Choroid plexus epithelial cell (primary cell): Measurements from ENCODE around the gene PSMA4.
A peak's percentile ranks its signal among the peaks of the same experiment; 100 is the strongest.

Experiments
- DNase-seq: peaks from one replicate; pipeline ENCODE4 v3.0.0-alpha.2; 2010; ENCODE audit warnings: low read depth
- H3K4me3 ChIP-seq: 2 replicates; pipeline ENCODE4 v1.5.1; 2011; ENCODE audit warnings: low read depth, mild to moderate bottlenecking, control low read depth, low read length, moderate library complexity
- TF ChIP-seq, protein P1 (sequence below): conservative IDR thresholded peaks from 2 replicates; pipeline ENCODE4 v1.5.1; 2011; ENCODE audit warnings: low read depth, mild to moderate bottlenecking, control low read depth, inconsistent platforms, low read length, moderate library complexity

Gene PSMA4

DNA sequence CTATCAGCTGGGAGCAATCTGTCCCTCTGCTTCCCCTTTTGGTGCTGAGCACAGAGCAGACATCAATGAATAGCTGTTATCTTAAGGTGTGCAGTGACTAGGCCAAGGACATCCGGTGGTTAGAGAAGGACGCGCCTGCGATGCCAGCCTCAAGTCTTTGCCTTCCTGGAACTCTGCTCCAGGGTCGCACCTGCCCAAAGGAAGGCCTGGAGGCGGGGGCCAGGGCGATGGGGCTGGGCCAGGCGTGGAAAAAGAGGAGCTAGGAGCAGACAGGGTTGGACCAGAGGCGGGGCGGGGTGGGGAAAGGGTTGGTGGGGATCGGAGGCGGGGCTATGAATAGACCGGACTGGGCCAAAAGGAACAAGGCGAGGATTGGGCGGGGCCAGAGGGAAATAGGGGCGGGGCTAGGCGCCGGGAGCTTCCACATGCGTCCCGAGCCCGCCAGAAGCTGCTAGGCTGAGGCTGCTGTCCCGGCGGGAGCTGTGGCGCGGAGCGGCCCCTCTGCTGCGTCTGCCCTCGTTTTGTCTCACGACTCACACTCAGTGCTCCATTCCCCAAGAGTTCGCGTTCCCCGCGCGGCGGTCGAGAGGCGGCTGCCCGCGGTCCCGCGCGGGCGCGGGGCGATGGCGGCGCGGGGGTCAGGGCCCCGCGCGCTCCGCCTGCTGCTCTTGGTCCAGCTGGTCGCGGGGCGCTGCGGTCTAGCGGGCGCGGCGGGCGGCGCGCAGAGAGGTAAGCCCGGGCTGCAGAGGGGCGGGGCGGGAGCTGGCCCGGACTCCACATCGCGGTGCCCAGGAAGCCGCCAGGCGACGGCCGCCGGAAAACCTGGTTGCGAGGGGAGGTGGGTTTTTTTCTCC is 25.1 kb downstream of the PSMA4 start, which contains the start of gene CHRNA5:
TSS of gene CHRNA5 (plus strand) at position 424 of the 854 bp plus-strand sequence. CDS start at position 624, 200 bp downstream.
- TF ChIP-seq, protein P1, sequence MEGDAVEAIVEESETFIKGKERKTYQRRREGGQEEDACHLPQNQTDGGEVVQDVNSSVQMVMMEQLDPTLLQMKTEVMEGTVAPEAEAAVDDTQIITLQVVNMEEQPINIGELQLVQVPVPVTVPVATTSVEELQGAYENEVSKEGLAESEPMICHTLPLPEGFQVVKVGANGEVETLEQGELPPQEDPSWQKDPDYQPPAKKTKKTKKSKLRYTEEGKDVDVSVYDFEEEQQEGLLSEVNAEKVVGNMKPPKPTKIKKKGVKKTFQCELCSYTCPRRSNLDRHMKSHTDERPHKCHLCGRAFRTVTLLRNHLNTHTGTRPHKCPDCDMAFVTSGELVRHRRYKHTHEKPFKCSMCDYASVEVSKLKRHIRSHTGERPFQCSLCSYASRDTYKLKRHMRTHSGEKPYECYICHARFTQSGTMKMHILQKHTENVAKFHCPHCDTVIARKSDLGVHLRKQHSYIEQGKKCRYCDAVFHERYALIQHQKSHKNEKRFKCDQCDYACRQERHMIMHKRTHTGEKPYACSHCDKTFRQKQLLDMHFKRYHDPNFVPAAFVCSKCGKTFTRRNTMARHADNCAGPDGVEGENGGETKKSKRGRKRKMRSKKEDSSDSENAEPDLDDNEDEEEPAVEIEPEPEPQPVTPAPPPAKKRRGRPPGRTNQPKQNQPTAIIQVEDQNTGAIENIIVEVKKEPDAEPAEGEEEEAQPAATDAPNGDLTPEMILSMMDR: no peak
- peak within 1 kb of the TSS; percentile 70 for H3K4me3 ChIP-seq
- peak; percentile 84 for DNase-seq

DNA sequence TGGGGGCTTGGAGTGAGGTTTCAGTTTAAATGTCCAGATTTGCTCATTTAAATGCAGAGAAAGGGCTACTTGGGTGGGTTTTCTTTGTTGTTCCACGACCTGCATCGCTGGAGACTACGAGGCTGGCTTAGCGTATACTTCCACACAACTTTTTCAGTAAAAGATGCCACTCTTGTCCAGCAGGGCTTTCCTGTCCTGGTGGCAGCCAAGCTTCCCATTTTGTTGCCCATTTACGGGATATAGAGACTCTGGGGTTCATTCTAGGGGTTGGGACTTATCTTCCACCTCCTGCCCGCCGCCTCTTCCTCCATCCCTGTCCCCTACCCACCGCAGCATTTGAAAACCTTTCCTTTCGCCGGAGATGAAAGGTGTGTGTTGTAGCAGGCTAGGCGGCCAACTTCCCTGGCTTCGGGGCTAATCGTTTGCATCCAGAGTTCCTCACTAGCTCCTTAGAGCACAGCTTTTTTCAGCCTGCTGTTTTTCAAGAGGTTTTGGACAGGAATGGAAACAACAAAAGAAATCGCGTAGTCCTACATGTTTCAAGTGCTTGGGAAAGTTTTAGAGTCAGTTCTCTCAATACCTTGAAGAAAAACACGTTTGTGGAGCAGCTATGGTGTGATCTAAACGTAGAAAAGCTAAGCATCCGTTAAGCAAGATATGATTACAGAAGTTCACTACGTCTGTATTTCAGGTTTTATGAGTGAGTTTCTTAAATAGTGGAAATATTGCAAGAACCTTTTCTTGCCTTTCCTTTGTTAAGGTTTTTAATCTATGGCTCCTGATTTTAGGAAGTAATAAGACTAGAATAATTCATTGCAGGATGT is 25.9 kb downstream of the PSMA4 start:
- H3K4me3 ChIP-seq: peak overlapping the region; percentile 70
- DNase-seq: peak; percentile 20
- TF ChIP-seq, protein P1: peak; percentile 26

DNA sequence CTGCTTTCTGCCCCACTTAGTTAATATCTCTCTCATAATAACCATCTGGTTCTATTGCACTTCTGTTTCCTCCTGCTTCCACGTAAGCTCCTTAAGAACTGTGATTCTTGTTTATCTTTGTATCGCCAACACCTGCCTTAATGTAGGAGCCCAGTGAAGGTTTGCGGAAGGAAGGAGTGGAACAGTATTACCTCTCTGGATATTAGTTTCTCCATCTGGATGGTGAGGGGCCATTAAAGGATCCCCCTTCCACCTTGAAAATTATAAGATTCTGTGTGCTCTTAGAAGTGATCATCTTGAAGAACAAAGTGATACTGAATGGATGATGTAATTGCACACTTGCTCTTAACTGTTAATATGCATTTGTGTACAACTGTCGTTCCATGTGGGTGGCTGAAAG is 27.3 kb downstream of the PSMA4 start:
- no peak for DNase-seq
- H3K4me3 ChIP-seq: no peak overlapping the region
- TF ChIP-seq, protein P1: no peak

DNA sequence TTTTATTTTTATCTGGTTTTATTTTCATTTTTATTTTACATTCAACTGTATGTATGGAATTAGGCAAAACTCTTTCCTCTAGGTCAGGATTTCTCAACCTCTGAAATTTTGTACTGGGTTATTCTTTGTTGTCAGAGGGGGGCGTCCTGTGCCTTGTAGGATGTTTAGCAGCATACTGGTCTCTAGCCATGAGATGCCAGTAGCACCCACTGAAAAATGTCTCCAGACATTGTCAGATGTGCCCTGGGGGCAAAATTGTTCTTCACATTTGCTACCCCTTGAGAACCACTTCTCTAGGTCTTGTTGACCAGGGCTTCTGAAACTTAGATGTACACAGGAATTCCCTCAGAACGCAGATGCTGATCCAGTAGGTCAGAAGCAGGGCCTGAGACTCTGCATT is 30.5 kb downstream of the PSMA4 start:
- H3K4me3 ChIP-seq: no peak overlapping the region
- DNase-seq: no peak
- TF ChIP-seq, protein P1: no peak

DNA sequence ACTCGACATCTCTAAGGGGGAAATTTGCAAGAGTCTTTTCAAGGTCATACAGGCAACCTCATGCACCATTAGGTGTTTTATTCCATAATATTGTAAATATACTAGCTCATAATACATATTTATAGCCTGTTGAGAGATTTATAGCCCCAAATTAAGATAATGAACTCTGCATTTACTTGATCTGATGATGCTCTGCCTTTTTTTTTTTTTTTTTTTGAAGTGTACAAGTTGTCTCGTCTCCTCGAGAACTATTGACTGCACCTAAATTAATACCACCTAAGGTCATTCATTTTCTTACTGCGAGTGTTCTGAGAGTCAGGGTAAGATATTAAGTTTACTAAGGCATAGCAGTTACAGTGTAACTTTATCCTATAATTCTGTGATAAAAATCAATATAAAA is 31.1 kb downstream of the PSMA4 start:
- no peak for DNase-seq
- TF ChIP-seq, protein P1: no peak
- H3K4me3 ChIP-seq: no peak overlapping the region

DNA sequence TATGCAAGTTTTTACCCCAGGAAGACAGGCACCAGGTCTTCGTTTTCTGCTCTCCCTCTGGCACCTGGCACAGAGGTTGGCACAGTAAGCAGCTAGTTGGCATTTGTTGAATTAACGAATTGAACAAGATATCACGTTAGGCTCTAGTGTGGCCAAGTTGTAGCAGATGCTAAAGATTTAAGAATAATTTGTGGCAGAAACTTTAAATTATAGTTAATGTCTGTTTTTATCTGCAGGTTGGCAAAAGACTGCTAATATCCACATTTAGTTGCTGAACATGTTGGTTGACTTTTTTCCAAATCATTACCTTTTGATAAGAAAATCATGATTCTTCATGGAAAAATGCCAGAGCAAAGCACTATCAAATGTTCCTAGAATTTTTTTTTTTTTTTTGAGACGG is 33.2 kb downstream of the PSMA4 start:
- DNase-seq: no peak
- TF ChIP-seq, protein P1: no peak
- H3K4me3 ChIP-seq: no peak overlapping the region
